ENCODE data around the gene PPP1R13B. TPM values are rescaled to one million over a fixed set of nuclear protein-coding genes. Genes with fewer than 3 reads are reported as not detected.

The PPP1R13B gene
- total RNA-seq, 1 donor from 2014 or later: 32.7 TPM

DNA sequence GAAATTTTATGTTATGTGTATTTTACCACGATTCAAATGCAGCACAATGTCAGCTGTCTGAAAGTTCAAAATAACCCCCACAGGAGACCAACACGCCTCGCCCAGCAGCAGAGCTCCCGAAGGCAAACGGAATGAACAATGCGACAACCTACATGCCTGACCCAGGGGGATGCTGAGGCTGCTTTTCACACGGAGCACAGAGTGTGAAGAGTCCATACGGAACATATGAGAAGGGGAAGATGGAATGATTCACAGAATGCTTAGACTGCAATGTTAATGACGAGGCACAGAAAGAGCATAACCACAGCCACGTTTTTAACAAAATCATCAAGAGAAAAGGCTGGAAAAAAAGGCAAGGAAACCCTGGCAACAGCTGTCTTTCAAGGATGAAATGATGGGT lies 109.2 kb downstream of the PPP1R13B start:
- TF ChIP-seq CTCF (IDR thresholded peaks at IDR 0.05): no peak
- Histone ChIP-seq H3K4me3 (no peak overlapping the region), H3K27ac (no peak overlapping the region), H3K4me1 (peaks cover 17 to 31% of the 10 kb centered on the region in 2 donors), H3K36me3 (peaks cover 22 to 27% of the 10 kb centered on the region in 2 donors), H3K27me3 (no peaks in the 10 kb centered on the region), H3K9me3 (no peaks in the 10 kb centered on the region)
- intact Hi-C loops (cut with DNase I): loop anchor here (5.0 kb wide), 1 partner anchor 166 kb away; no protein-coding TSS in a partner anchor
- DNase-seq (ENCODE audit: low spot score in 2 of 2): peak in 1 of 2 donors; percentile 33

DNA sequence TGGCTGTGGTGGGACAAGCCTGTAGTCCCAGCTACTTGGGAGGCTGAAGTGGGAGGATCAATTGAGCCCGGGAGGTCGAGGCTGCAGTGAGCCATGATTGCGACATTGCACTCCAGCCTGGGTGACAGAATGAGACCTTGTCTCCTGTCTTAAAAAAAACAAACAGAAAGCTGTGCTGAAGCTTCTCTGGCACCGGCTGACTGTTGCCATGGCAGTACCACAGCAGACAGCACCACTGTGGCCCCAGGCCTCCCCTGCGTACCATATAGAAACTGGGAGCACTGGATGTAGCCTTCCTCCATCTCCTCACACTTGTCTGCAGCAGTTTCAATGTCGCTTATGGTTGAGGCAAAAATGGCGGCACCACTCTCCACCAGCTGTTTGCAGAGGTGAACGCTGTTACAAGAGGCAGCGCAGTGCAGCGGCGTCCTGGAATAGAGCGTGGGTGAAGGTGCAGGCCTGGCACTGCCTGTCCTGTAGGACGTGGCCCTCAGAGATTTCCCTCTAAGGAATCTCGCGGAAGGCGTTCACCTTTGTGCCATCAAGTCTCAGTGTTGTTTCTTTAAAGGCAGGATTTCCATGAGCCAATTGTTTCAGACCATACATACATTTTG lies 109.8 kb downstream of the PPP1R13B start:
- no peak for TF ChIP-seq CTCF (IDR thresholded peaks at IDR 0.05)
- peaks cover 17 to 31% of the 10 kb centered on the region in 2 donors for H3K4me1 ChIP-seq
- DNase-seq (ENCODE audit: low spot score in 2 of 2): peak in 1 of 2 donors; percentile 64
- H3K4me3 ChIP-seq: no peak overlapping the region
- peaks cover 26 to 33% of the 10 kb centered on the region in 2 donors for H3K36me3 ChIP-seq
- no peaks in the 10 kb centered on the region for H3K27me3 ChIP-seq
- H3K27ac ChIP-seq: peak overlapping the region; percentile 83 to 92
- H3K9me3 ChIP-seq: no peaks in the 10 kb centered on the region
- intact Hi-C loops (cut with DNase I): loop anchor here (5.0 kb wide), 1 partner anchor 165 kb away; no protein-coding TSS in a partner anchor

- TF ChIP-seq CTCF (IDR thresholded peaks at IDR 0.05): no peak
- Histone ChIP-seq H3K9me3 (no peaks in the 10 kb centered on the region), H3K4me1 (peaks cover 17 to 31% of the 10 kb centered on the region in 2 donors), H3K36me3 (peaks cover 30 to 40% of the 10 kb centered on the region in 2 donors), H3K27me3 (no peaks in the 10 kb centered on the region), H3K4me3 (no peak overlapping the region), H3K27ac (peak overlapping the region; percentile 83 to 92)
- peak in 1 of 2 donors; percentile 81 for DNase-seq (ENCODE audit: low spot score in 2 of 2)
- intact Hi-C loops (cut with DNase I): loop anchor here (5.0 kb wide), 1 partner anchor 164 kb away; no protein-coding TSS in a partner anchor
Observed at GRCh38 chr14:103736546-103737431, 110.6 kb downstream of the PPP1R13B start.

DNA sequence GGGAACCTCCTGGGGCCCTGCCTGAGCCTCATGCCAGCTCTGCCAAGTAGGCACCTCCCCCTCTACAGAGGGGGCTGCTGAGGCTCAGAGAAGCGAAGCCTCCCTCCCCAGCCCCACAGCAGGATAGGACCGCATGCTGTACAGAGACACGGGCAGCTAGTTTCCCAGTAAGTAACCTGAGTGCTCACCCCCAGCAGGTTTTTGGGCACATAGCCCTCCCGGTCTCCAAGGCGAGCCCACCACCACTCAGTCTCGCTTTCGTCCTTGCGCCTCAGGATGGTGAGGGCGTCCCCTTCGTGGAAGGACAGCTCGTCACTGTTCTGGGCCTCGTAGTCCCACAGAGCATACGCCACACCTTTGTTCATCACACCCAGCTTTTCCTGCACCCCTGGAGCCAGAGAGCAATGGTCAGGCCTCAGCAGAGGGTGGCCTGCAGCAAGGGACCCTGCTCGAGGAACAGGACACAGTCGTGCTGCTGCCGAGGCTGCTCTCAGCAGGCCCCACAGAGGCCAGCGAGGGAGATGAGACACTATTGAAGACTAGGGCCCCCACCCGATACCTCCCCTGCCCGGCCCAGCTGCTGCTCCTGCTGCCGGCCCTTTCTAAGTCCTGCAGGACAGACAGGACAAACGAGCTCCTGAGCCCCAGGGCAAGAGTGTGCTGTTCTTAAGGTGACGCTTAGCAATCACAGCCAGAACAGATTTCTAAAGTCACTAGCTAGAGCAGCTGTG lies 111.4 kb downstream of the PPP1R13B start:
- Histone ChIP-seq H3K9me3 (no peaks in the 10 kb centered on the region), H3K27ac (peak overlapping the region; percentile 83 to 92), H3K4me1 (peaks cover 17 to 31% of the 10 kb centered on the region in 2 donors), H3K4me3 (no peak overlapping the region), H3K27me3 (no peaks in the 10 kb centered on the region), H3K36me3 (peaks cover 32 to 41% of the 10 kb centered on the region in 2 donors)
- DNase-seq (ENCODE audit: low spot score in 2 of 2): peak in 1 of 2 donors; percentile 59
- intact Hi-C loops (cut with DNase I): loop anchor here (5.0 kb wide), 1 partner anchor 164 kb away; no protein-coding TSS in a partner anchor
- TF ChIP-seq CTCF (IDR thresholded peaks at IDR 0.05): no peak

DNA sequence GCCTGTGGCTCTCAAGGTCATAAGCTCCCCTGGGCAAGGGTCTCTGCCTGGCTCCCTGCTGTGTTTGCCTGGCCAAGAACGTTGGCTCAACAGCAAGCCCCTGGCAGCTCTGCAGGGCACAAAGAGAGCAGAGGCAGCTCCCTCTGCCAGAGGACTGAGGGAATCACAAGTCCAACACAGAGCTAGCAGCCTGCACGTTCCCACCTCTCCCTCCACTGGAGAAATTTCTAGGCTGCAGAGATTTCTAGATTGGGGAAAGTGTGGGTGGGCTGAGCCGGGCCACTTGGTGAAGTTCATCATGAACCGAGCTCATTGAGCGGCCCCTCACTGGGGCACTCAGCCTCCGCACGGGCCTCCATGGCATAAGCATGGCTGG lies 111.9 kb downstream of the PPP1R13B start:
- TF ChIP-seq CTCF (IDR thresholded peaks at IDR 0.05): peak in 1 of 3 experiments; percentile 51
- H3K36me3 ChIP-seq: peaks cover 37 to 45% of the 10 kb centered on the region in 2 donors
- peak in 1 of 2 donors; percentile 59 for DNase-seq (ENCODE audit: low spot score in 2 of 2)
- H3K27me3 ChIP-seq: no peaks in the 10 kb centered on the region
- H3K4me1 ChIP-seq: peaks cover 20 to 34% of the 10 kb centered on the region in 2 donors
- no peak overlapping the region for H3K4me3 ChIP-seq
- H3K27ac ChIP-seq: peak overlapping the region; percentile 83 to 92
- intact Hi-C loops (cut with DNase I): loop anchor here (5.0 kb wide), 1 partner anchor 163 kb away; no protein-coding TSS in a partner anchor
- no peaks in the 10 kb centered on the region for H3K9me3 ChIP-seq

Data from ascending aorta (tissue), 2 donors.